ENCODE results near the gene STK4. TPM values are rescaled to one million over a fixed set of nuclear protein-coding genes. Genes with fewer than 3 reads are reported as not detected.

Gene STK4
- total RNA-seq, 1 donor from 2014 or later = 17.4 TPM

GRCh38 chr20:44924541-44924940 lies 41.8 kb upstream of the STK4 start:
- TF ChIP-seq, protein P1, sequence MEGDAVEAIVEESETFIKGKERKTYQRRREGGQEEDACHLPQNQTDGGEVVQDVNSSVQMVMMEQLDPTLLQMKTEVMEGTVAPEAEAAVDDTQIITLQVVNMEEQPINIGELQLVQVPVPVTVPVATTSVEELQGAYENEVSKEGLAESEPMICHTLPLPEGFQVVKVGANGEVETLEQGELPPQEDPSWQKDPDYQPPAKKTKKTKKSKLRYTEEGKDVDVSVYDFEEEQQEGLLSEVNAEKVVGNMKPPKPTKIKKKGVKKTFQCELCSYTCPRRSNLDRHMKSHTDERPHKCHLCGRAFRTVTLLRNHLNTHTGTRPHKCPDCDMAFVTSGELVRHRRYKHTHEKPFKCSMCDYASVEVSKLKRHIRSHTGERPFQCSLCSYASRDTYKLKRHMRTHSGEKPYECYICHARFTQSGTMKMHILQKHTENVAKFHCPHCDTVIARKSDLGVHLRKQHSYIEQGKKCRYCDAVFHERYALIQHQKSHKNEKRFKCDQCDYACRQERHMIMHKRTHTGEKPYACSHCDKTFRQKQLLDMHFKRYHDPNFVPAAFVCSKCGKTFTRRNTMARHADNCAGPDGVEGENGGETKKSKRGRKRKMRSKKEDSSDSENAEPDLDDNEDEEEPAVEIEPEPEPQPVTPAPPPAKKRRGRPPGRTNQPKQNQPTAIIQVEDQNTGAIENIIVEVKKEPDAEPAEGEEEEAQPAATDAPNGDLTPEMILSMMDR (conservative IDR thresholded peaks at IDR 0.05; ENCODE audit: low read depth, low read length) = no peak
- no peak overlapping the region for H3K4me3 ChIP-seq (ENCODE audit: low read depth, low read length)
- no peak for DNase-seq (ENCODE audit: low read depth)

DNA sequence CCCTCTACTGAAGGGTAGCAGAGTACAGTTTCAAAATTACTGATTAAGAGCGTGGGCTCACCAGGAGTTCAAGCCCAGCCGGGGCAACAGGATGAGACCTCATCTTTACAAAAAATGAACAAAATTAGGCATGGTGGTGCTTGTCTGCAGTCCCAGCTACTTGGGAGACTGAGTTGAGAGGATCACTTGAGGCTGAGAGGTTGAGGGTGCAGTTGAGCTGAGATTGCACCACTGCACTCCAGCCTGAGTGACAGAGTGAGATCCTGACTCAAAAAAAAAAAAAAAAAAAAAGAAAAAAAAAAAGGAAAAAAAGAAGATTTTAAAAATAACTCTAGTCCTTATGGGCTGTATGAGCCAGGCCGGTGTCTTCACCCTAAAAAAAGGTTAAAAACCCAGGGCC lies 37.7 kb upstream of the STK4 start:
- TF ChIP-seq, protein P1 (conservative IDR thresholded peaks at IDR 0.05; ENCODE audit: low read depth, low read length) = no peak
- no peak for DNase-seq (ENCODE audit: low read depth)
- no peak overlapping the region for H3K4me3 ChIP-seq (ENCODE audit: low read depth, low read length)

DNA sequence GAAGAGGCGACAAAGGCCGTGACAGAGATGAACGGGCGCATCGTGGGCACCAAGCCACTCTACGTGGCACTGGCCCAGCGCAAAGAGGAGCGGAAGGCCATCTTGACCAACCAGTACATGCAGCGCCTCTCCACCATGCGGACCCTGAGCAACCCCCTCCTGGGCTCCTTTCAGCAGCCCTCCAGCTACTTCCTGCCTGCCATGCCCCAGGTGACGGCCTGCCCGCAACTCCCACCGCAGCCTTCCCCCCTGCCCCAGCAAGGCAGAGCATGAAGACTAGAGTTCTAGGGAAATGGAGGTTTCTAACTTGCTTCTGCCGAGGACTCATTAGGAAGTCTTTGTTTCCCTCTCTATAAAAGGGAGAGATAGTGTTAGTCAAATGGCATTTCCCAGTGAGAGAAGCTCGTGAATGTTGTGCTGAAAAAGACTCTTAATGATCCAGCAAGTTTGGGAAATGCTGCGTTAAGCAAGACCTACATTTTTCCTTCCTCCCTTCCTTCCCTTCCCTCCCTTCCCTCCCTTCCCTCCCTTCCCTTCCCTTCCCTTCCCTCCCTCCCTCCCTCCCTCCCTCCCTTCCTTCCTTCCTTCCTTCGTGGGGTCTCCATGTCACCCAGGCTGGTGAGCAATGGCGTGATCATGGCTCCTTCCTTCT lies 35.7 kb upstream of the STK4 start:
- TF ChIP-seq, protein P1 (conservative IDR thresholded peaks at IDR 0.05; ENCODE audit: low read depth, low read length) = no peak
- no peak overlapping the region for H3K4me3 ChIP-seq (ENCODE audit: low read depth, low read length)
- DNase-seq (ENCODE audit: low read depth) = no peak

DNA sequence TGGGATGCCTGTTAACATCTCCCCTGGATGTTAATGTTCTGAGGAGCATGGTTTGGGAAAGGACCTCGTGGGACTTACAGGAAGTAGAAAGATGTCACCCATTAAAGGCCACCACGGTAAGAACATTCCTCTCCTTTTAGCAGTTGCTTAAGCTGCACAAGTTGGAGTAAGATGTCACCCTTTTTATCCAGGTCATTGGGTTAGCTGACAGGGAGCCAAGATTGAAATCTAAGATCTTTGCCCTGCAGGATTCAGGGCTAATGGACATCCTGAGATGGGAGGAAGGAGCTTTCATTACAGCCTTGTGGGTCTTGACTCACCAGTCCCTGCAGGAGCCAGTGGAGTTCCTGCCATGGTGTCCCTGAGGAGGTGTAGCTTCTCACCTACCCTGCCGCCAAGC lies 34.4 kb upstream of the STK4 start:
- DNase-seq (ENCODE audit: low read depth) = no peak
- no peak overlapping the region for H3K4me3 ChIP-seq (ENCODE audit: low read depth, low read length)
- TF ChIP-seq, protein P1 (conservative IDR thresholded peaks at IDR 0.05; ENCODE audit: low read depth, low read length) = no peak

- TF ChIP-seq, protein P1 (conservative IDR thresholded peaks at IDR 0.05; ENCODE audit: low read depth, low read length) = no peak
- no peak overlapping the region for H3K4me3 ChIP-seq (ENCODE audit: low read depth, low read length)
- no peak for DNase-seq (ENCODE audit: low read depth)
Observed at GRCh38 chr20:44932916-44933315, 33.4 kb upstream of the STK4 start.

DNA sequence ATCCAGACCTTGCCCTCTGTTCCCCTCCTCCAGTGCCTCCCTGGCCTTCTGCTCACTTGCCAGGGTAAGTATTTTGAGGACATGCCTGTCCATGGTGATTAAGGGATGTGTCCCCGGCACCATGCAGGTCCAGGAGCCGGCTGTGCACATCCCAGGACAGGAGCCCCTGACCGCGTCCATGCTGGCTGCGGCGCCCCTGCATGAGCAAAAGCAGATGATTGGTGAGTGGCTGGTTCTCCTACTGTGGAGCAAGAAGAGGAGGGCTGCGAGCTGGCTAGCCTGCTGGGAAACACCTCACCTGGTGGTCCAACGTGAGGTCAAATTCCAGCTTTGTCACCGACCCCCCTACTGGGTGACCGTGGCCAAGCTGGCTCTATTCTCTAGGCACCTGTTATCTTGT lies 29.8 kb upstream of the STK4 start:
- no peak overlapping the region for H3K4me3 ChIP-seq (ENCODE audit: low read depth, low read length)
- TF ChIP-seq, protein P1 (conservative IDR thresholded peaks at IDR 0.05; ENCODE audit: low read depth, low read length) = no peak
- no peak for DNase-seq (ENCODE audit: low read depth)

- TF ChIP-seq, protein P1 (conservative IDR thresholded peaks at IDR 0.05; ENCODE audit: low read depth, low read length) = no peak
- H3K4me3 ChIP-seq (ENCODE audit: low read depth, low read length) = no peak overlapping the region
- DNase-seq (ENCODE audit: low read depth) = no peak
Observed at GRCh38 chr20:44938637-44939036, 27.7 kb upstream of the STK4 start.

Measured in epithelial cell of proximal tubule (primary cell).